ENCODE results near the gene PDE3B.
"Not testable (repeated sequence)": the region's sequence is repeated elsewhere in the genome, so short reads cannot be mapped to it uniquely, and the experiment has no call there.

- not testable (repeated sequence) for TF ChIP-seq CTCF (conservative IDR thresholded peaks at IDR 0.05; ENCODE audit: low read depth, low read length); EZH2 (IDR thresholded peaks at IDR 0.05; ENCODE audit: borderline replicate concordance, low read depth, low read length, poor library complexity, severe bottlenecking)
Measured at GRCh38 chr11:14715669-14716068, 72.1 kb downstream of the PDE3B start.
